Measurements from ENCODE around the gene FAM20C. TPM values are rescaled to one million over a fixed set of nuclear protein-coding genes. Genes with fewer than 3 reads are reported as not detected.

Gene FAM20C
- total RNA-seq, 1 experiment from 2014 or later, result 34.0 TPM

GRCh38 chr7:196778-197321, 4.5 kb downstream of the FAM20C start:
- Mint-ChIP-seq H3K36me3 (ENCODE audit: insufficient read depth, unreplicated experiment) (peaks cover 9% of the 10 kb centered on the region), H3K27me3 (ENCODE audit: insufficient read depth, unreplicated experiment) (no peaks in the 10 kb centered on the region), H3K4me1 (ENCODE audit: low read depth, unreplicated experiment) (peaks cover 16% of the 10 kb centered on the region), H3K9me3 (ENCODE audit: unreplicated experiment) (no peaks in the 10 kb centered on the region), H3K27ac (ENCODE audit: unreplicated experiment) (no peak overlapping the region), H3K4me3 (ENCODE audit: unreplicated experiment) (no peak overlapping the region)
- no TSS peak for BruUV-seq (replicated peaks)
- intact Hi-C loops (cut with micrococcal nuclease; ENCODE audit: unreplicated experiment), result no loop called here
- H3K36me3 ChIP-seq (ENCODE audit: control insufficient read depth, insufficient read depth, low read length), result peaks cover 9% of the 10 kb centered on the region
- no peak for TF ChIP-seq CTCF (IDR thresholded peaks at IDR 0.05; ENCODE audit: insufficient read depth in 1 of 2, low read depth in 1 of 2, low read length in 1 of 2, severe bottlenecking in 1 of 2, unreplicated experiment in 1 of 2)
- no peaks in the 10 kb centered on the region for H3K9me3 ChIP-seq
- ChIA-PET CTCF (interaction anchor here (0.6 kb wide), 1 partner anchor 1216 kb away, joined by 3 read pairs; no protein-coding TSS in a partner anchor), POLR2A (interaction anchor here (0.6 kb wide), 1 partner anchor 106 kb away, joined by 4 read pairs; no protein-coding TSS in a partner anchor)
- no peak overlapping the region for H3K4me3 ChIP-seq (ENCODE audit: low read depth, low read length)
- H3K4me1 ChIP-seq, result peaks cover 17% of the 10 kb centered on the region
- no peaks in the 10 kb centered on the region for H3K27me3 ChIP-seq (replicated peaks; ENCODE audit: control insufficient read depth, insufficient read depth, low read length)
- DNase-seq, result no peak

GRCh38 chr7:197413-198335, 5.3 kb downstream of the FAM20C start:
- H3K4me1 Mint-ChIP-seq (ENCODE audit: low read depth, unreplicated experiment), result peaks cover 16% of the 10 kb centered on the region
- POLR2A ChIA-PET, result interaction anchor here (0.6 kb wide), 1 partner anchor 107 kb away, joined by 4 read pairs; no protein-coding TSS in a partner anchor
- H3K4me1 ChIP-seq, result peaks cover 17% of the 10 kb centered on the region
- BruUV-seq (replicated peaks), result no TSS peak
- H3K27me3 Mint-ChIP-seq (ENCODE audit: insufficient read depth, unreplicated experiment), result no peaks in the 10 kb centered on the region
- no peak overlapping the region for H3K4me3 Mint-ChIP-seq (ENCODE audit: unreplicated experiment)
- peaks cover 9% of the 10 kb centered on the region for H3K36me3 ChIP-seq (ENCODE audit: control insufficient read depth, insufficient read depth, low read length)
- TF ChIP-seq CTCF (IDR thresholded peaks at IDR 0.05; ENCODE audit: insufficient read depth in 1 of 2, low read depth in 1 of 2, low read length in 1 of 2, severe bottlenecking in 1 of 2, unreplicated experiment in 1 of 2), result no peak
- DNase-seq, result no peak
- H3K36me3 Mint-ChIP-seq (ENCODE audit: insufficient read depth, unreplicated experiment), result peaks cover 12% of the 10 kb centered on the region
- H3K27ac Mint-ChIP-seq (ENCODE audit: unreplicated experiment), result no peak overlapping the region
- intact Hi-C loops (cut with micrococcal nuclease; ENCODE audit: unreplicated experiment), result no loop called here
- no peaks in the 10 kb centered on the region for H3K9me3 ChIP-seq
- CTCF ChIA-PET, result interaction anchor here (0.6 kb wide), 1 partner anchor 1215 kb away, joined by 3 read pairs; no protein-coding TSS in a partner anchor
- no peaks in the 10 kb centered on the region for H3K9me3 Mint-ChIP-seq (ENCODE audit: unreplicated experiment)
- H3K27me3 ChIP-seq (replicated peaks; ENCODE audit: control insufficient read depth, insufficient read depth, low read length), result no peaks in the 10 kb centered on the region
- no peak overlapping the region for H3K4me3 ChIP-seq (ENCODE audit: low read depth, low read length)

- Histone ChIP-seq H3K9me3 (no peaks in the 10 kb centered on the region), H3K27me3 (replicated peaks; ENCODE audit: control insufficient read depth, insufficient read depth, low read length) (no peaks in the 10 kb centered on the region), H3K4me3 (ENCODE audit: low read depth, low read length) (no peak overlapping the region), H3K36me3 (ENCODE audit: control insufficient read depth, insufficient read depth, low read length) (peaks cover 9% of the 10 kb centered on the region), H3K4me1 (peaks cover 9% of the 10 kb centered on the region)
- POLR2A ChIA-PET, result no interaction called here
- no peak overlapping the region for H3K27ac Mint-ChIP-seq (ENCODE audit: unreplicated experiment)
- intact Hi-C loops (cut with micrococcal nuclease; ENCODE audit: unreplicated experiment), result no loop called here
- peaks cover 31% of the 10 kb centered on the region for H3K36me3 Mint-ChIP-seq (ENCODE audit: insufficient read depth, unreplicated experiment)
- BruUV-seq (replicated peaks), result no TSS peak
- no peak for TF ChIP-seq CTCF (IDR thresholded peaks at IDR 0.05; ENCODE audit: insufficient read depth in 1 of 2, low read depth in 1 of 2, low read length in 1 of 2, severe bottlenecking in 1 of 2, unreplicated experiment in 1 of 2)
- no peaks in the 10 kb centered on the region for H3K9me3 Mint-ChIP-seq (ENCODE audit: unreplicated experiment)
- H3K27me3 Mint-ChIP-seq (ENCODE audit: insufficient read depth, unreplicated experiment), result no peaks in the 10 kb centered on the region
- H3K4me3 Mint-ChIP-seq (ENCODE audit: unreplicated experiment), result no peak overlapping the region
- H3K4me1 Mint-ChIP-seq (ENCODE audit: low read depth, unreplicated experiment), result peaks cover 10% of the 10 kb centered on the region
- CTCF ChIA-PET, result interaction anchor here (0.9 to 1.0 kb wide), 2 partner anchors 8 to 136 kb away, joined by 3 read pairs; no protein-coding TSS in a partner anchor
- no peak for DNase-seq
Measured at GRCh38 chr7:199483-200249, 7.3 kb downstream of the FAM20C start.

Data from Caco-2 (cell line).